ENCODE results near the gene SMTNL1. TPM values are rescaled to one million over a fixed set of nuclear protein-coding genes. Genes with fewer than 3 reads are reported as not detected.
A peak's percentile ranks its signal among the peaks of the same experiment; 100 is the strongest.

Gene SMTNL1
- polyA plus RNA-seq, 1 of the 3 experiments (the other 2 are of a cell fraction): not detected

GRCh38 chr11:57597916-57598830 is 60.8 kb downstream of the SMTNL1 start:
- Histone ChIP-seq H3K27ac (ENCODE audit: low read depth in 2 of 2, low read length in 1 of 2) (peak overlapping the region in 1 of 2 experiments; percentile 11; a peak in 1 of 4 replicates), H3F3A (replicated peaks; ENCODE audit: insufficient read depth) (no peaks in the 10 kb centered on the region), H3K36me3 (replicated peaks in 1 of 2; ENCODE audit: control insufficient read depth in 1 of 2, insufficient read depth in 2 of 2, low read length in 1 of 2) (no peaks in the 10 kb centered on the region), H2AFZ (ENCODE audit: low read depth) (no peak overlapping the region), H3K9me2 (no peaks in the 10 kb centered on the region), H3K4me1 (ENCODE audit: control insufficient read depth in 1 of 2, insufficient read depth in 2 of 2, low read depth in 1 of 2, low read length in 1 of 2) (peaks cover 0 to 11% of the 10 kb centered on the region in 2 experiments; a peak in 1 of 4 replicates), H3K9ac (no peak overlapping the region), H3K79me2 (ENCODE audit: insufficient read depth) (no peaks in the 10 kb centered on the region), H3K4me2 (peak overlapping the region; percentile 24; the same call in 1 of the 2 replicates), H4K20me1 (ENCODE audit: insufficient read depth) (no peaks in the 10 kb centered on the region), H3K27me3 (ENCODE audit: insufficient read depth) (0 out of 2 replicates have a peak, but pooled peaks cover 8% of the 10 kb centered on the region), H3K9me3 (no peaks in the 10 kb centered on the region), H3K4me3 (ENCODE audit: low read depth in 2 of 2, low read length in 1 of 2) (peak overlapping the region in 1 of 2 experiments; percentile 41; a peak in 2 of 4 replicates)
- TF ChIP-seq CHD2 (IDR thresholded peaks at IDR 0.05; ENCODE audit: low read length, partially characterized antibody) (peak; percentile 15), USF2 (IDR thresholded peaks at IDR 0.05; ENCODE audit: borderline replicate concordance, low read depth, low read length) (no peak)
- WGBS (ENCODE audit: low lambda C conversion rate): 26% methylated on average over 26 of the region's 33 CpGs
- ChIA-PET POLR2A (interaction anchor here (0.9 to 1.5 kb wide), 2 partner anchors 30 to 39 kb away, joined by 3 to 4 read pairs; partner anchors contain the start of gene UBE2L6), CTCF (interaction anchor here (1.2 to 6.2 kb wide), 7 partner anchors 22 to 140 kb away, joined by 3 to 39 read pairs (median 8); partner anchors contain the start of gene UBE2L6)
- DNase-seq: peak; percentile 90

GRCh38 chr11:57598831-57599155 is 61.4 kb downstream of the SMTNL1 start:
- Histone ChIP-seq H4K20me1 (ENCODE audit: insufficient read depth) (no peaks in the 10 kb centered on the region), H3K27ac (ENCODE audit: low read depth in 2 of 2, low read length in 1 of 2) (no peak overlapping the region), H3K27me3 (ENCODE audit: insufficient read depth) (0 out of 2 replicates have a peak, but pooled peaks cover 8% of the 10 kb centered on the region), H3K9me3 (no peaks in the 10 kb centered on the region), H2AFZ (ENCODE audit: low read depth) (no peak overlapping the region), H3K4me1 (ENCODE audit: control insufficient read depth in 1 of 2, insufficient read depth in 2 of 2, low read depth in 1 of 2, low read length in 1 of 2) (peaks cover 0 to 11% of the 10 kb centered on the region in 2 experiments; a peak in 1 of 4 replicates), H3K9ac (no peak overlapping the region), H3K9me2 (no peaks in the 10 kb centered on the region), H3K36me3 (replicated peaks in 1 of 2; ENCODE audit: control insufficient read depth in 1 of 2, insufficient read depth in 2 of 2, low read length in 1 of 2) (no peaks in the 10 kb centered on the region), H3F3A (replicated peaks; ENCODE audit: insufficient read depth) (no peaks in the 10 kb centered on the region), H3K4me2 (no peak overlapping the region; the same call in 1 of the 2 replicates), H3K79me2 (ENCODE audit: insufficient read depth) (no peaks in the 10 kb centered on the region), H3K4me3 (ENCODE audit: low read depth in 2 of 2, low read length in 1 of 2) (no peak overlapping the region)
- DNase-seq: no peak
- POLR2A ChIA-PET: interaction anchor here (1.5 kb wide), 1 partner anchor 39 kb away, joined by 4 read pairs; no protein-coding TSS in a partner anchor
- CTCF ChIA-PET: interaction anchor here (1.2 to 6.2 kb wide), 7 partner anchors 22 to 141 kb away, joined by 3 to 39 read pairs (median 8); partner anchors contain the start of gene UBE2L6
- no peak for TF ChIP-seq NRF1 (IDR thresholded peaks at IDR 0.05; ENCODE audit: low read depth, low read length)
- TF ChIP-seq IRF3 (IDR thresholded peaks at IDR 0.05; ENCODE audit: low read depth, low read length): no peak
- TF ChIP-seq POLR2AphosphoS5 (IDR thresholded peaks at IDR 0.05; ENCODE audit: low read depth, low read length): no peak
- no peak for TF ChIP-seq ZBTB33 (IDR thresholded peaks at IDR 0.05; ENCODE audit: borderline replicate concordance, low read depth)
- TF ChIP-seq FOXM1 (IDR thresholded peaks at IDR 0.05; ENCODE audit: low read depth): no peak
- TF ChIP-seq GABPA (IDR thresholded peaks at IDR 0.05; ENCODE audit: low read depth): no peak
- TF ChIP-seq MXI1 (IDR thresholded peaks at IDR 0.05; ENCODE audit: low read depth, low read length): no peak
- no peak for TF ChIP-seq FOXJ3 (CRISPR knock-in tag; IDR thresholded peaks at IDR 0.05)
- TF ChIP-seq RAD21 (IDR thresholded peaks at IDR 0.05; ENCODE audit: low read length): no peak
- 79% methylated on average over 5 of the region's 5 CpGs for WGBS (ENCODE audit: low lambda C conversion rate)

Data from SK-N-SH (cell line).